ENCODE measurements around the gene NCAN. TPM values are rescaled to one million over a fixed set of nuclear protein-coding genes. Genes with fewer than 3 reads are reported as not detected.

Gene NCAN
- total RNA-seq, 1 donor from 2014 or later, result not detected

GRCh38 chr19:19256072-19256969, 44.6 kb downstream of the NCAN start:
- TF ChIP-seq CTCF (IDR thresholded peaks at IDR 0.05), result no peak
- ChIA-PET CTCF (no interaction called here), POLR2A (no interaction called here)
- Mint-ChIP-seq H3K27ac (no peak overlapping the region), H3K27me3 (peaks cover 46% of the 10 kb centered on the region), H3K4me1 (peaks cover 7% of the 10 kb centered on the region), H3K36me3 (ENCODE audit: low read depth) (no peaks in the 10 kb centered on the region), H3K4me3 (no peak overlapping the region), H3K9me3 (no peaks in the 10 kb centered on the region)
- DNase-seq (no peak), ATAC-seq (ENCODE audit: low read depth) (no peak)
- intact Hi-C loops (cut with micrococcal nuclease), result no loop called here

- Mint-ChIP-seq H3K36me3 (ENCODE audit: low read depth) (no peaks in the 10 kb centered on the region), H3K4me1 (peaks cover 11% of the 10 kb centered on the region), H3K27ac (no peak overlapping the region), H3K4me3 (no peak overlapping the region), H3K27me3 (peaks cover 43% of the 10 kb centered on the region), H3K9me3 (no peaks in the 10 kb centered on the region)
- TF ChIP-seq CTCF (IDR thresholded peaks at IDR 0.05), result no peak
- no peak for DNase-seq
- intact Hi-C loops (cut with micrococcal nuclease), result no loop called here
- ChIA-PET CTCF (no interaction called here), POLR2A (no interaction called here)
- ATAC-seq (ENCODE audit: low read depth), result no peak
Measured at GRCh38 chr19:19257137-19257536, 45.4 kb downstream of the NCAN start.

GRCh38 chr19:19257836-19258588, 46.3 kb downstream of the NCAN start:
- Mint-ChIP-seq H3K27ac (no peak overlapping the region), H3K4me1 (peaks cover 13% of the 10 kb centered on the region), H3K4me3 (no peak overlapping the region), H3K27me3 (peaks cover 44% of the 10 kb centered on the region), H3K36me3 (ENCODE audit: low read depth) (no peaks in the 10 kb centered on the region), H3K9me3 (no peaks in the 10 kb centered on the region)
- intact Hi-C loops (cut with micrococcal nuclease), result no loop called here
- POLR2A ChIA-PET, result no interaction called here
- CTCF ChIA-PET, result no interaction called here
- no peak for TF ChIP-seq CTCF (IDR thresholded peaks at IDR 0.05)
- DNase-seq, result no peak
- no peak for ATAC-seq (ENCODE audit: low read depth)

GRCh38 chr19:19258589-19259338, 47.0 kb downstream of the NCAN start:
- H3K36me3 Mint-ChIP-seq (ENCODE audit: low read depth), result no peaks in the 10 kb centered on the region
- POLR2A ChIA-PET, result no interaction called here
- no peak overlapping the region for H3K27ac Mint-ChIP-seq
- CTCF ChIA-PET, result no interaction called here
- no peak for TF ChIP-seq CTCF (IDR thresholded peaks at IDR 0.05)
- peaks cover 47% of the 10 kb centered on the region for H3K27me3 Mint-ChIP-seq
- DNase-seq (no peak), ATAC-seq (ENCODE audit: low read depth) (no peak)
- intact Hi-C loops (cut with micrococcal nuclease), result no loop called here
- H3K9me3 Mint-ChIP-seq, result no peaks in the 10 kb centered on the region
- peaks cover 13% of the 10 kb centered on the region for H3K4me1 Mint-ChIP-seq
- no peak overlapping the region for H3K4me3 Mint-ChIP-seq

GRCh38 chr19:19259741-19260140, 48.0 kb downstream of the NCAN start:
- no peaks in the 10 kb centered on the region for H3K36me3 Mint-ChIP-seq (ENCODE audit: low read depth)
- DNase-seq, result no peak
- H3K4me1 Mint-ChIP-seq, result peaks cover 13% of the 10 kb centered on the region
- CTCF ChIA-PET, result no interaction called here
- H3K27ac Mint-ChIP-seq, result no peak overlapping the region
- POLR2A ChIA-PET, result no interaction called here
- ATAC-seq (ENCODE audit: low read depth), result peak; percentile 16
- peaks cover 46% of the 10 kb centered on the region for H3K27me3 Mint-ChIP-seq
- no peak for TF ChIP-seq CTCF (IDR thresholded peaks at IDR 0.05)
- H3K9me3 Mint-ChIP-seq, result no peaks in the 10 kb centered on the region
- H3K4me3 Mint-ChIP-seq, result no peak overlapping the region
- intact Hi-C loops (cut with micrococcal nuclease), result no loop called here
